ENCODE measurements around the gene RHO. TPM values are rescaled to one million over a fixed set of nuclear protein-coding genes. Genes with fewer than 3 reads are reported as not detected.

The RHO gene
- total RNA-seq, 1 experiment from 2014 or later: not detected

DNA sequence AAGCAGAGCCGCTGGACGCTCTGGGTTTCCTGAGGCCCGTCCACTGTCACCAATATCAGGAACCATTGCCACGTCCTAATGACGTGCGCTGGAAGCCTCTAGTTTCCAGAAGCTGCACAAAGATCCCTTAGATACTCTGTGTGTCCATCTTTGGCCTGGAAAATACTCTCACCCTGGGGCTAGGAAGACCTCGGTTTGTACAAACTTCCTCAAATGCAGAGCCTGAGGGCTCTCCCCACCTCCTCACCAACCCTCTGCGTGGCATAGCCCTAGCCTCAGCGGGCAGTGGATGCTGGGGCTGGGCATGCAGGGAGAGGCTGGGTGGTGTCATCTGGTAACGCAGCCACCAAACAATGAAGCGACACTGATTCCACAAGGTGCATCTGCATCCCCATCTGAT, 3.3 kb downstream of the RHO start:
- Mint-ChIP-seq H3K9me3 (no peaks in the 10 kb centered on the region), H3K27ac (no peak overlapping the region), H3K4me3 (no peak overlapping the region), H3K36me3 (no peaks in the 10 kb centered on the region), H3K27me3 (ENCODE audit: low read depth) (no peaks in the 10 kb centered on the region), H3K4me1 (peaks cover 37% of the 10 kb centered on the region)
- POLR2A ChIA-PET: no interaction called here
- DNase-seq (ENCODE audit: low spot score) (no peak), ATAC-seq (no peak)
- CTCF ChIA-PET: no interaction called here
- TF ChIP-seq HMGXB4 (CRISPR knock-in tag; IDR thresholded peaks at IDR 0.05): no peak
- TF ChIP-seq IRF2 (CRISPR knock-in tag; IDR thresholded peaks at IDR 0.05; ENCODE audit: borderline replicate concordance, low read depth): no peak
- TF ChIP-seq, protein P1, sequence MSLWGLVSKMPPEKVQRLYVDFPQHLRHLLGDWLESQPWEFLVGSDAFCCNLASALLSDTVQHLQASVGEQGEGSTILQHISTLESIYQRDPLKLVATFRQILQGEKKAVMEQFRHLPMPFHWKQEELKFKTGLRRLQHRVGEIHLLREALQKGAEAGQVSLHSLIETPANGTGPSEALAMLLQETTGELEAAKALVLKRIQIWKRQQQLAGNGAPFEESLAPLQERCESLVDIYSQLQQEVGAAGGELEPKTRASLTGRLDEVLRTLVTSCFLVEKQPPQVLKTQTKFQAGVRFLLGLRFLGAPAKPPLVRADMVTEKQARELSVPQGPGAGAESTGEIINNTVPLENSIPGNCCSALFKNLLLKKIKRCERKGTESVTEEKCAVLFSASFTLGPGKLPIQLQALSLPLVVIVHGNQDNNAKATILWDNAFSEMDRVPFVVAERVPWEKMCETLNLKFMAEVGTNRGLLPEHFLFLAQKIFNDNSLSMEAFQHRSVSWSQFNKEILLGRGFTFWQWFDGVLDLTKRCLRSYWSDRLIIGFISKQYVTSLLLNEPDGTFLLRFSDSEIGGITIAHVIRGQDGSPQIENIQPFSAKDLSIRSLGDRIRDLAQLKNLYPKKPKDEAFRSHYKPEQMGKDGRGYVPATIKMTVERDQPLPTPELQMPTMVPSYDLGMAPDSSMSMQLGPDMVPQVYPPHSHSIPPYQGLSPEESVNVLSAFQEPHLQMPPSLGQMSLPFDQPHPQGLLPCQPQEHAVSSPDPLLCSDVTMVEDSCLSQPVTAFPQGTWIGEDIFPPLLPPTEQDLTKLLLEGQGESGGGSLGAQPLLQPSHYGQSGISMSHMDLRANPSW (CRISPR knock-in tag; conservative IDR thresholded peaks at IDR 0.05; ENCODE audit: low read depth): no peak
- TF ChIP-seq NFE2L1 (CRISPR knock-in tag; IDR thresholded peaks at IDR 0.05): no peak
- TF ChIP-seq GTF2I (CRISPR knock-in tag; conservative IDR thresholded peaks at IDR 0.05): no peak
- TF ChIP-seq, protein P2, sequence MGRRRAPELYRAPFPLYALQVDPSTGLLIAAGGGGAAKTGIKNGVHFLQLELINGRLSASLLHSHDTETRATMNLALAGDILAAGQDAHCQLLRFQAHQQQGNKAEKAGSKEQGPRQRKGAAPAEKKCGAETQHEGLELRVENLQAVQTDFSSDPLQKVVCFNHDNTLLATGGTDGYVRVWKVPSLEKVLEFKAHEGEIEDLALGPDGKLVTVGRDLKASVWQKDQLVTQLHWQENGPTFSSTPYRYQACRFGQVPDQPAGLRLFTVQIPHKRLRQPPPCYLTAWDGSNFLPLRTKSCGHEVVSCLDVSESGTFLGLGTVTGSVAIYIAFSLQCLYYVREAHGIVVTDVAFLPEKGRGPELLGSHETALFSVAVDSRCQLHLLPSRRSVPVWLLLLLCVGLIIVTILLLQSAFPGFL (CRISPR knock-in tag; IDR thresholded peaks at IDR 0.05; ENCODE audit: borderline replicate concordance): no peak
- TF ChIP-seq NFATC4 (CRISPR knock-in tag; IDR thresholded peaks at IDR 0.05): no peak
- no peak for TF ChIP-seq ZNF121 (CRISPR knock-in tag; IDR thresholded peaks at IDR 0.05)
- TF ChIP-seq PRRX2 (CRISPR knock-in tag; IDR thresholded peaks at IDR 0.05): no peak
- TF ChIP-seq NR1H2 (CRISPR knock-in tag; IDR thresholded peaks at IDR 0.05): no peak
- no peak for TF ChIP-seq ATF6 (CRISPR knock-in tag; IDR thresholded peaks at IDR 0.05)

- POLR2A ChIA-PET: interaction anchor here (0.6 kb wide), 1 partner anchor 279 kb away, joined by 5 read pairs; no protein-coding TSS in a partner anchor
- no peak for DNase-seq (ENCODE audit: low spot score)
- H3K27ac Mint-ChIP-seq: no peak overlapping the region
- TF ChIP-seq MLX (CRISPR knock-in tag; IDR thresholded peaks at IDR 0.05): no peak
- TF ChIP-seq E2F1 (CRISPR knock-in tag; IDR thresholded peaks at IDR 0.05): no peak
- TF ChIP-seq, protein P3, sequence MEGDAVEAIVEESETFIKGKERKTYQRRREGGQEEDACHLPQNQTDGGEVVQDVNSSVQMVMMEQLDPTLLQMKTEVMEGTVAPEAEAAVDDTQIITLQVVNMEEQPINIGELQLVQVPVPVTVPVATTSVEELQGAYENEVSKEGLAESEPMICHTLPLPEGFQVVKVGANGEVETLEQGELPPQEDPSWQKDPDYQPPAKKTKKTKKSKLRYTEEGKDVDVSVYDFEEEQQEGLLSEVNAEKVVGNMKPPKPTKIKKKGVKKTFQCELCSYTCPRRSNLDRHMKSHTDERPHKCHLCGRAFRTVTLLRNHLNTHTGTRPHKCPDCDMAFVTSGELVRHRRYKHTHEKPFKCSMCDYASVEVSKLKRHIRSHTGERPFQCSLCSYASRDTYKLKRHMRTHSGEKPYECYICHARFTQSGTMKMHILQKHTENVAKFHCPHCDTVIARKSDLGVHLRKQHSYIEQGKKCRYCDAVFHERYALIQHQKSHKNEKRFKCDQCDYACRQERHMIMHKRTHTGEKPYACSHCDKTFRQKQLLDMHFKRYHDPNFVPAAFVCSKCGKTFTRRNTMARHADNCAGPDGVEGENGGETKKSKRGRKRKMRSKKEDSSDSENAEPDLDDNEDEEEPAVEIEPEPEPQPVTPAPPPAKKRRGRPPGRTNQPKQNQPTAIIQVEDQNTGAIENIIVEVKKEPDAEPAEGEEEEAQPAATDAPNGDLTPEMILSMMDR (IDR thresholded peaks at IDR 0.05): no peak
- no peak for TF ChIP-seq NR3C1 (CRISPR knock-in tag; conservative IDR thresholded peaks at IDR 0.05; ENCODE audit: low read depth)
- no peak for TF ChIP-seq TEAD1 (CRISPR knock-in tag; IDR thresholded peaks at IDR 0.05)
- no peak for TF ChIP-seq SMAD4 (CRISPR knock-in tag; IDR thresholded peaks at IDR 0.05)
- no peak for TF ChIP-seq CREB1 (CRISPR knock-in tag; IDR thresholded peaks at IDR 0.05)
- TF ChIP-seq, protein P2 (CRISPR knock-in tag; IDR thresholded peaks at IDR 0.05; ENCODE audit: borderline replicate concordance): no peak
- TF ChIP-seq TEAD4 (CRISPR knock-in tag; IDR thresholded peaks at IDR 0.05): no peak
- TF ChIP-seq ZNF232 (CRISPR knock-in tag; IDR thresholded peaks at IDR 0.05): no peak
These were observed 3.8 kb downstream of the RHO start for GRCh38 chr3:129532261-129532660.

More at GRCh38 chr3:129532261-129532660, 3.8 kb downstream of the RHO start:
- H3K27me3 Mint-ChIP-seq (ENCODE audit: low read depth): no peaks in the 10 kb centered on the region
- CTCF ChIA-PET: no interaction called here
- no peak overlapping the region for H3K4me3 Mint-ChIP-seq
- H3K36me3 Mint-ChIP-seq: no peaks in the 10 kb centered on the region
- peaks cover 38% of the 10 kb centered on the region for H3K4me1 Mint-ChIP-seq
- ATAC-seq: no peak
- H3K9me3 Mint-ChIP-seq: no peaks in the 10 kb centered on the region

All from WTC11 (cell line).